Omental fat pad (tissue), 4 donors: ENCODE data around the gene RNF180. TPM values are rescaled to one million over a fixed set of nuclear protein-coding genes. Genes with fewer than 3 reads are reported as not detected.
"Not testable (repeated sequence)": the region's sequence is repeated elsewhere in the genome, so short reads cannot be mapped to it uniquely, and the experiment has no call there.

ENCODE experiments used
- ATAC-seq: fragments of 150-250 bp; one replicate; pipeline ENCODE4 v1.9.1; 2016; ENCODE audit warnings: mild to moderate bottlenecking, moderate library complexity; ENCODE audit not compliant: low FRiP score
- DNase-seq: peaks from one replicate; pipeline ENCODE4 v3.0.0-alpha.2; 2019; ENCODE audit warnings: low spot score
- CTCF ChIP-seq, 3 donors: fragments of 450-650 bp; IDR thresholded peaks; one replicate each; pipeline ENCODE4 v1.5.1; 2016 to 2017; ENCODE audit warnings: antibody characterized with exemption in 3 of 3, mild to moderate bottlenecking in 3 of 3, moderate library complexity in 2 of 3
- total RNA-seq, 4 donors: library from RNA; depleted of rRNA; stranded (reverse); fragments of >200 nt; gene quantifications; one replicate each; pipeline ENCODE4 v1.1.0, GENCODE V29; 2016

The RNF180 gene
- total RNA-seq, 4 donors from 2014 or later: 7.6 to 18.1 (median 11.5) TPM

- no peak for TF ChIP-seq CTCF (IDR thresholded peaks at IDR 0.05)
- DNase-seq: no peak
- no peak for ATAC-seq
These were observed 181.7 kb downstream of the RNF180 start for GRCh38 chr5:64347309-64347708.

- ATAC-seq: no peak
- no peak for DNase-seq
- no peak for TF ChIP-seq CTCF (IDR thresholded peaks at IDR 0.05)
These were observed 198.8 kb downstream of the RNF180 start for GRCh38 chr5:64364426-64364825.

GRCh38 chr5:64384765-64385164 lies 219.1 kb downstream of the RNF180 start:
- DNase-seq (no peak), ATAC-seq (no peak)
- no peak for TF ChIP-seq CTCF (IDR thresholded peaks at IDR 0.05)

- DNase-seq (no peak), ATAC-seq (no peak)
- TF ChIP-seq CTCF (IDR thresholded peaks at IDR 0.05): no peak
These were observed 231.9 kb downstream of the RNF180 start for GRCh38 chr5:64397552-64397951.

- not testable (repeated sequence) for DNase-seq, ATAC-seq
These were observed 233.1 kb downstream of the RNF180 start for GRCh38 chr5:64398735-64399134.

- not testable (repeated sequence) for DNase-seq, ATAC-seq
These were observed 241.6 kb downstream of the RNF180 start for GRCh38 chr5:64407103-64407825.

- ATAC-seq (no peak), DNase-seq (no peak)
- no peak for TF ChIP-seq CTCF (IDR thresholded peaks at IDR 0.05)
These were observed 251.7 kb downstream of the RNF180 start for GRCh38 chr5:64417390-64417789.

GRCh38 chr5:64418013-64418412 lies 252.4 kb downstream of the RNF180 start:
- no peak for ATAC-seq
- no peak for DNase-seq
- no peak for TF ChIP-seq CTCF (IDR thresholded peaks at IDR 0.05)

Other genes with a start within 250 kb of the RNF180 start
- not detected for gene HTR1A, start 203.4 kb upstream of the RNF180 start, total RNA-seq